Astrocyte of the spinal cord (primary cell): ENCODE data around the gene USP31.
A peak's percentile ranks its signal among the peaks of the same experiment; 100 is the strongest.

Source experiments
- DNase-seq: peaks from one replicate; pipeline ENCODE4 v3.0.0; 2011; ENCODE audit warnings: low read depth, low spot score
- H3K4me3 ChIP-seq: 2 replicates; pipeline ENCODE4 v1.5.1; 2011; ENCODE audit warnings: low read depth, mild to moderate bottlenecking, low read length, moderate library complexity
- CTCF ChIP-seq: IDR thresholded peaks from 2 replicates; pipeline ENCODE4 v1.5.1; 2012; ENCODE audit warnings: low read depth, mild to moderate bottlenecking, low read length, inconsistent platforms
- in situ Hi-C: cut with HindIII; loops from 2 replicates; pipeline ENCODE4 v1.10.0; 2017; ENCODE audit warnings: low sequenced_read_pairs

USP31 gene

DNA sequence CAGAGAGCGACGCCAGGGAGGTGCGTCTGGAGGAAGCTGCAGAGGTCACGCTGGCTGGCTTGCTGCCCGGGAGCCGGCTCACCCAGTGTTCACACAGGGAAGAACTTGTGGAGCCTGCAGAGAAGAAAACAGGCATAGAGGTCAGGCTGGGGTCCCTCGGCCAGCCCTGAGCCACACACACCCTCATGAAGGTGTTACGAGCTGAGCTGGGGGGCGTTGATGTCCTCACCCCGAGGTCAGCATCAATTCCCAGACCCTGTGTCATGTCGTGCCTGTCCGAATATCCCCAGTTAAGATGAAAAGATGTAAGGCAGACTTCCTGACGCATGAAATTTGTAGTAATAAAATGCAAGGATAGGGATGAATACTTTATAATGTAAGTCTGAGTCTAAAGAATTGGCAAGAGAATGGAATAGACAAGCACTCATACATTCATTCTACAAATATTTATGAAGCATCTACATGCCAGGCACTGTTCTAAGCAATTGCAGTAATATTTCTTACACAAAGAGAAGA, 77.1 kb downstream of the USP31 start:
- TF ChIP-seq CTCF, result no peak
- peak; percentile 86 for DNase-seq
- in situ Hi-C loops, result no loop called here
- H3K4me3 ChIP-seq, result no peak overlapping the region

- in situ Hi-C loops, result no loop called here
- no peak overlapping the region for H3K4me3 ChIP-seq
- no peak for TF ChIP-seq CTCF
- peak; percentile 59 for DNase-seq
Observed at GRCh38 chr16:23071196-23072083, 77.8 kb downstream of the USP31 start.

- DNase-seq, result no peak
- no peak for TF ChIP-seq CTCF
- in situ Hi-C loops, result no loop called here
- H3K4me3 ChIP-seq, result no peak overlapping the region
Observed at GRCh38 chr16:23069844-23070243, 79.4 kb downstream of the USP31 start.

DNA sequence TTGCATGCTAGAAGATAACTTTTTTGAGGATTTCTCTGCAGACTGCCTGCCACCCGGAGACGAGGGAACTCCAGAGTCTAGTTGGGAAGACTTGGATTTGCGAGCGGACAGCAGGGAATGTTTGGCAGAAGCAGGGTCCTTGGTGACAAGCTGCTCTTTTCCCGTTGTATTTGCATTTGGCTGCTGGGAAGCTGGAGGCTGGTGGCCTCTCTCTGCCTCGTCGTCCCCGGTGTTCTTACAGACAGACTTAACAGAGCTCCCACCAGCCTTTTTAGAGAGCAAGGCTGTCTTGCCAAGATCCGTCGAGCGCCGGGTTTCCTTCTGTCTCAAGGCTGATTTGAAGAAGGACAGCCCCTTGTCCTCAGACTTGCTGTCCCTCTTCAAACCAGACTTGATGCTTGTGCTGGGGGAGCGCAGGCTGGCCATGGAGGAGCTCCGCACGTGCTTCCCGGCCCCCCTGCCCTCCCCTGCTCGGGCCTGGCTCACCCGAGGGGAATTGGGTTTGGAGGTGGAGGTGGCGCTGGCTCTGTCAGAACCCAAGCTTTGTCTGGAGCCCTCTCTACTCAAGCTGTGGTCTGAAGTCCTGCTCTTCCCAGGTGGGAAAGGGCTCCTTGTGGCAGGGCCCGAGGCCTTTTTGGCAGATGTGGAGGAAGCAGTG, 81.0 kb downstream of the USP31 start:
- TF ChIP-seq CTCF, result no peak
- H3K4me3 ChIP-seq, result no peak overlapping the region
- in situ Hi-C loops, result no loop called here
- DNase-seq, result no peak

DNA sequence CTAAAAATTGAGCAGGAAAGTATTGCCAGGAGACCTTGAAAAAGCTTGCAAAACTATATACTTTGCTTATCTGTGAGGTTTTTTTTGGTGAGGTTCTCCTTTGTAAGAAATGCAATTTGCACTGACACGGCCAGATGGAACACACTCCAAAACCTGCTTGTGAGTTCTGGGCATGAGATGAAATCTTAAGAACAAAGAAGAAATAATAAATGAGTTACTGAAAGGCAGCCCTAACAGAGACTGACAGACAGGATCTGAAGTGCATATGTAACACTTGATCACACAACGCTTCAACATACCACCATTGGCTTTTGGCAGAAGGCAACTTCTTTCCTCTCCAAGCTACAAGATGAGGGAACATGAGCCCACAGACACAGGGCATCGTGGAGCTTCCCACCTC, 82.6 kb downstream of the USP31 start:
- in situ Hi-C loops, result no loop called here
- H3K4me3 ChIP-seq, result no peak overlapping the region
- TF ChIP-seq CTCF, result no peak
- no peak for DNase-seq

GRCh38 chr16:23064639-23065038, 84.6 kb downstream of the USP31 start:
- no peak overlapping the region for H3K4me3 ChIP-seq
- in situ Hi-C loops, result no loop called here
- DNase-seq, result no peak
- TF ChIP-seq CTCF, result no peak
